Natural killer cell (primary cell): Measurements from ENCODE around the gene COPS9. TPM values are rescaled to one million over a fixed set of nuclear protein-coding genes. Genes with fewer than 3 reads are reported as not detected.

Experiments
- ATAC-seq, 3 donors: fragments of 150-1000 bp in 2 of 3; fragments of 200-7000 bp in 1 of 3; cut with Tn5 transposase; 1 replicate in 1 of 3; 2 replicates in 2 of 3; pipeline ENCODE4 v1.10.0; 2021; ENCODE audit warnings: mild to moderate bottlenecking in 2 of 3, moderate library complexity in 2 of 3
- DNase-seq, 2 donors: peaks; one replicate each; pipeline versions ENCODE4 v3.0.0 to v3.0.0-alpha.2; 2013 to 2021; ENCODE audit warnings: mixed read lengths in 1 of 2
- H3K27ac ChIP-seq: one replicate; pipeline ENCODE4 v1.5.1; 2013; ENCODE audit warnings: mild to moderate bottlenecking, low read length
- H3K27me3 ChIP-seq: one replicate; pipeline ENCODE4 v1.6.1; 2013; ENCODE audit warnings: low read length; ENCODE audit not compliant: control insufficient read depth, insufficient read depth
- H3K36me3 ChIP-seq: one replicate; pipeline ENCODE4 v1.6.1; 2013; ENCODE audit warnings: low read length; ENCODE audit not compliant: control insufficient read depth, insufficient read depth
- H3K4me1 ChIP-seq: one replicate; pipeline ENCODE4 v1.6.1; 2013; ENCODE audit warnings: low read length; ENCODE audit not compliant: control insufficient read depth, insufficient read depth
- H3K4me3 ChIP-seq: one replicate; pipeline ENCODE4 v1.5.1; 2013; ENCODE audit warnings: low read length
- H3K9me3 ChIP-seq: one replicate; pipeline ENCODE4 v1.6.1; 2013; ENCODE audit warnings: low read length; ENCODE audit not compliant: control insufficient read depth, insufficient read depth
- H3K27ac Mint-ChIP-seq, 2 donors: one replicate each; pipeline ENCODE4 v1.8.0; 2022; ENCODE audit warnings: mild to moderate bottlenecking in 2 of 2, mixed read lengths in 2 of 2, moderate library complexity in 1 of 2
- H3K27me3 Mint-ChIP-seq, 2 donors: one replicate each; pipeline ENCODE4 v1.8.0; 2022; ENCODE audit warnings: low read depth in 2 of 2, mixed read lengths in 2 of 2
- H3K36me3 Mint-ChIP-seq: one replicate; pipeline ENCODE4 v1.8.0; 2022; ENCODE audit warnings: mixed read lengths
- H3K4me1 Mint-ChIP-seq, 2 donors: one replicate each; pipeline ENCODE4 v1.8.0; 2022; ENCODE audit warnings: mixed read lengths in 2 of 2
- H3K4me3 Mint-ChIP-seq: one replicate; pipeline ENCODE4 v1.8.0; 2022; ENCODE audit warnings: mild to moderate bottlenecking, moderate library complexity, mixed read lengths
- H3K9me3 Mint-ChIP-seq, 2 donors: one replicate each; pipeline ENCODE4 v1.8.0; 2022; ENCODE audit warnings: mixed read lengths in 2 of 2
- WGBS: methylation state at CpG from one replicate; pipeline ENCODE4 v1.1.7; 2013; ENCODE audit warnings: missing lambda C conversion rate; ENCODE audit not compliant: insufficient coverage; 5-methylcytosine and 5-hydroxymethylcytosine counted together
- intact Hi-C: fragments of 100-400 bp; cut with micrococcal nuclease; formaldehyde crosslinking; loops from one replicate; pipeline ENCODE4 v1.14.2; 2022
- total RNA-seq, 4 donors: library from RNA; stranded (reverse); fragments of 120-200 nt in 1 of 4; gene quantifications; one replicate each; pipeline versions ENCODE4 v1.2.3 to v1.2.4, GENCODE V29; 2013 to 2022
- TF ChIP-seq, protein P1 (sequence below): fragments of 200-600 bp; IDR thresholded peaks from one replicate; pipeline ENCODE4 v1.8.0; 2022; ENCODE audit warnings: antibody characterized with exemption

COPS9 gene
- total RNA-seq, 3 donors from 2014 or later (not counting 1 experiment from before 2014, with no cell fraction given) = 51.5 to 76.5 (median 53.5) TPM

DNA sequence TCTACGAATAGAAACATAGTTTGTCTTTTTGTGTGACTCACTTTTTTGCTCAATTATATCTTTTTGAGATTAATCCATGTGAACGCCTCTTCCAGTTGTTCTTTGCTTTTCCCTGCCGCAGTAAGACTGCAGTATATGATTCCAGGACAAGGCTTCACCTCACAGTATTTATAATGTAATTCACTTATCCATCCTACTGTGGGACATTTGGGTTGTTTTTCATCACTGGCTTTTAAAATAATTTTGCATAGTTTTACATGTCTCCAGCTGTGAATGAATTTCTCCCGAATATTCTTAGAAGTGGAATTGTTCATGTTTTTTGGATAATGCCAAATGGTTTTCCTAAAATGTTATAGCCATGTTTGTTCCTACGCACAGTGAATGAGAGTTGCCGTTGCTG is 21.9 kb downstream of the COPS9 start:
- Histone ChIP-seq H3K4me3 (no peak overlapping the region), H3K9me3 (no peaks in the 10 kb centered on the region), H3K27ac (no peak overlapping the region), H3K4me1 (no peaks in the 10 kb centered on the region), H3K36me3 (no peaks in the 10 kb centered on the region), H3K27me3 (peaks cover 2% of the 10 kb centered on the region)
- H3K4me3 Mint-ChIP-seq = no peak overlapping the region
- TF ChIP-seq, protein P1, sequence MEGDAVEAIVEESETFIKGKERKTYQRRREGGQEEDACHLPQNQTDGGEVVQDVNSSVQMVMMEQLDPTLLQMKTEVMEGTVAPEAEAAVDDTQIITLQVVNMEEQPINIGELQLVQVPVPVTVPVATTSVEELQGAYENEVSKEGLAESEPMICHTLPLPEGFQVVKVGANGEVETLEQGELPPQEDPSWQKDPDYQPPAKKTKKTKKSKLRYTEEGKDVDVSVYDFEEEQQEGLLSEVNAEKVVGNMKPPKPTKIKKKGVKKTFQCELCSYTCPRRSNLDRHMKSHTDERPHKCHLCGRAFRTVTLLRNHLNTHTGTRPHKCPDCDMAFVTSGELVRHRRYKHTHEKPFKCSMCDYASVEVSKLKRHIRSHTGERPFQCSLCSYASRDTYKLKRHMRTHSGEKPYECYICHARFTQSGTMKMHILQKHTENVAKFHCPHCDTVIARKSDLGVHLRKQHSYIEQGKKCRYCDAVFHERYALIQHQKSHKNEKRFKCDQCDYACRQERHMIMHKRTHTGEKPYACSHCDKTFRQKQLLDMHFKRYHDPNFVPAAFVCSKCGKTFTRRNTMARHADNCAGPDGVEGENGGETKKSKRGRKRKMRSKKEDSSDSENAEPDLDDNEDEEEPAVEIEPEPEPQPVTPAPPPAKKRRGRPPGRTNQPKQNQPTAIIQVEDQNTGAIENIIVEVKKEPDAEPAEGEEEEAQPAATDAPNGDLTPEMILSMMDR = no peak
- ATAC-seq (no peak), DNase-seq (no peak)
- H3K4me1 Mint-ChIP-seq = no peaks in the 10 kb centered on the region
- H3K27ac Mint-ChIP-seq = no peak overlapping the region
- no peaks in the 10 kb centered on the region for H3K36me3 Mint-ChIP-seq
- WGBS = 87% methylated on average over 6 of the region's 6 CpGs
- H3K9me3 Mint-ChIP-seq = no peaks in the 10 kb centered on the region
- peaks cover 7 to 23% of the 10 kb centered on the region in 2 donors for H3K27me3 Mint-ChIP-seq
- intact Hi-C loops = no loop called here

DNA sequence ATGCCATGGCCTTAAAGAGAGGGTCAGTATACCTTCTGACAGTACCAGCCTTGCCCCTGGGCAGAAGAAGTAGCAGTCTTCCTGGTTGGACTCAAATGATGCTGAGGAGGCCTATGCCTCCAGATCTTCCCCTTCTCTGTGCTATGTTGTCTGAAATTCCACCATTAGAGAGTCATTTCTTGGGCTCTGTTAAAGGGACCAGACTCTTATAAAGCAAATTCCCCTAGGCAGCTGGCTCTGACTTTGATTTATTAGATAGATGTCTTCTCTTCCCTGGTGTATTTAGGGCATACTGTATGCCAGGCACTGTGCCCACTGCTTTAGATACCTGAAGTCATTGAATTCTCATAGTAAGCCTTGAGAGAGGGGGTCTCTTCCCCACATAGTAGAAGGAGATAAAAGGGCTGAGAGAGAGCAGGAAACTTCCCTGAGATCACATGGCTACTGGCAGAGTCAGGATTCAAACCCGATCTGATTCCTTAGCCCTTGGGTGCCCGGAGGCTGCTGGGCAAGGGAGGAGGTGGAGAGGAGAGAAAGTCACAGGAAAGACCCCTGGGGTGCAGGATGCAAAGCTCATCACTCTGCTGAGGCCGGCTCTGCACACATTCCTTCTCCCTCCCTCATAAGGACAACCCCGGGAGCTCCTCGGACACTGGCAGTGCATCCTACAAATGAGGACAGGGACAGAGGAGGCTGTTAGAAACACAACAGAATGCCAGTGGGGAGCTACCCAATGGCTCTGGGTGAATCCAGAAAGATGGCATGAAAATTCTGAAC is 23.0 kb downstream of the COPS9 start:
- peaks cover 2% of the 10 kb centered on the region for H3K27me3 ChIP-seq
- WGBS = 55% methylated on average over 4 of the region's 5 CpGs
- H3K9me3 ChIP-seq = no peaks in the 10 kb centered on the region
- no peaks in the 10 kb centered on the region for H3K36me3 ChIP-seq
- Mint-ChIP-seq H3K4me1 (no peaks in the 10 kb centered on the region), H3K36me3 (no peaks in the 10 kb centered on the region), H3K27me3 (peaks cover 7 to 23% of the 10 kb centered on the region in 2 donors), H3K9me3 (no peaks in the 10 kb centered on the region), H3K4me3 (no peak overlapping the region), H3K27ac (no peak overlapping the region)
- intact Hi-C loops = no loop called here
- H3K4me1 ChIP-seq = no peaks in the 10 kb centered on the region
- H3K4me3 ChIP-seq = no peak overlapping the region
- H3K27ac ChIP-seq = no peak overlapping the region
- TF ChIP-seq, protein P1 = no peak
- ATAC-seq = no peak
- no peak for DNase-seq

DNA sequence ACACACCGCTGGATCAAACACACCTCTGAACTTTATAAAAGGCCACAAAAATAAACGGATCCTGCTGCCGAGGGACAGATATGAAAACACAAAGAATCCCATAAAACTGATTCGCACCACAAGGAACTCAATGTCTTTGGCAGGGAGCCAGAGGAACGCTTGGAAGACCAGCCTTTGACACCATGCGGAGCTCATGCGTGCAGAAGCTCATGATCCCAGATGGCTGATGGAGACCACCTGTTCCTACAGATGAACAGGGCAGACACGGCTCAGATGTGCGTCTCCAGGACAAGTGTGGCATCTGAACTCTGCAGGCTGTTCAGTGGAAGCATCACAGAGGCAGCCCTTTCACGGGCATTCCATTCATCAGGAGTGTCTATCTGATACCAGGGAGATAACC is 24.9 kb downstream of the COPS9 start:
- Histone ChIP-seq H3K27ac (no peak overlapping the region), H3K9me3 (no peaks in the 10 kb centered on the region), H3K4me1 (no peaks in the 10 kb centered on the region), H3K4me3 (no peak overlapping the region), H3K27me3 (peaks cover 2% of the 10 kb centered on the region), H3K36me3 (no peaks in the 10 kb centered on the region)
- Mint-ChIP-seq H3K36me3 (no peaks in the 10 kb centered on the region), H3K27ac (no peak overlapping the region), H3K9me3 (no peaks in the 10 kb centered on the region), H3K4me1 (no peaks in the 10 kb centered on the region), H3K27me3 (peaks cover 4 to 17% of the 10 kb centered on the region in 2 donors), H3K4me3 (no peak overlapping the region)
- ATAC-seq = no peak
- TF ChIP-seq, protein P1 = no peak
- WGBS = 88% methylated on average over 10 of the region's 10 CpGs
- DNase-seq = no peak
- intact Hi-C loops = no loop called here

DNA sequence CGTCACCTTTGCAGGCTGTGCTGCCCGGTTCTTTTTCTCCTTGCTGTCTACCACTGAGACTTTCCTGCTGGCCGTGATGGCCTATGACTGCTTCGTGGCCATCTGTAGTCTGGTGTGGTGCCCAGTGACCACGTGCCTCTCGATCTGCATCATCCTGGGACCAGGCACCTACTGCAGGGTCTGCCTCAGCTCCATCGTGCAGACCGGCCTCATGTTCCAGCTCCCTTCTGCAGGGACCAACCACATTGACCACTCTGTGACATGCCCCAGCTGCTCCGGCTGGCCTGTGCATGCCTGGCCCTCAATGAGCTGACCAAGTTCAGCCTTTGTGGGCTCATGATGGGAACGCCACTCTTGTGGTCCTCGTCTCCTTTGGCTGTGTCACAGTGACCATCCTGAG is 26.7 kb downstream of the COPS9 start:
- Histone ChIP-seq H3K4me1 (no peaks in the 10 kb centered on the region), H3K27ac (no peak overlapping the region), H3K36me3 (no peaks in the 10 kb centered on the region), H3K4me3 (no peak overlapping the region), H3K27me3 (no peaks in the 10 kb centered on the region), H3K9me3 (no peaks in the 10 kb centered on the region)
- no peak overlapping the region for H3K27ac Mint-ChIP-seq
- no peak overlapping the region for H3K4me3 Mint-ChIP-seq
- no peaks in the 10 kb centered on the region for H3K4me1 Mint-ChIP-seq
- H3K9me3 Mint-ChIP-seq = no peaks in the 10 kb centered on the region
- intact Hi-C loops = no loop called here
- ATAC-seq (no peak), DNase-seq (no peak)
- 79% methylated on average over 11 of the region's 11 CpGs for whole genome bisulfite sequencing
- TF ChIP-seq, protein P1 = no peak
- peaks cover 0 to 10% of the 10 kb centered on the region in 2 donors for H3K27me3 Mint-ChIP-seq
- H3K36me3 Mint-ChIP-seq = no peaks in the 10 kb centered on the region
